ENCODE data around the gene CD302. TPM values are rescaled to one million over a fixed set of nuclear protein-coding genes. Genes with fewer than 3 reads are reported as not detected.

The CD302 gene
- total and polyA plus RNA-seq, 2 of the 4 experiments (the other 2 are of a cell fraction): 3.8 to 4.0 TPM

GRCh38 chr2:159762075-159762474, 35.9 kb downstream of the CD302 start:
- Histone ChIP-seq H4K20me1 (ENCODE audit: insufficient read depth, low read length) (peaks cover 22% of the 10 kb centered on the region), H3K56ac (ENCODE audit: extremely low read depth, insufficient read depth, low read length) (no peak overlapping the region), H2AK9ac (replicated peaks; ENCODE audit: low read depth, low read length, poor library complexity) (no peak overlapping the region), H3K4ac (ENCODE audit: low read depth, low read length) (no peak overlapping the region), H3K23ac (ENCODE audit: low read depth, low read length) (0 out of 2 replicates have a peak overlapping the region, but pooled peaks have one; percentile 54), H3K4me1 (ENCODE audit: control insufficient read depth, insufficient read depth, low read length) (peaks cover 3% of the 10 kb centered on the region), H3K27me3 (ENCODE audit: control insufficient read depth, insufficient read depth, low read length) (no peaks in the 10 kb centered on the region), H2AK5ac (ENCODE audit: low read depth, low read length) (no peak overlapping the region), H4K8ac (ENCODE audit: low read depth in 2 of 2, low read length in 2 of 2) (no peak overlapping the region), H3K36me3 (ENCODE audit: control insufficient read depth, insufficient read depth, low read length) (peaks cover 30% of the 10 kb centered on the region), H4K5ac (ENCODE audit: low read depth, low read length) (no peak overlapping the region), H2BK20ac (ENCODE audit: low read depth, low read length) (no peak overlapping the region), H3K4me2 (ENCODE audit: low read depth, low read length) (no peak overlapping the region), H3K9me1 (ENCODE audit: insufficient read depth, low read length) (0 out of 2 replicates have a peak, but pooled peaks cover 3% of the 10 kb centered on the region), H3K4me3 (ENCODE audit: insufficient read depth, low read depth, low read length) (no peak overlapping the region), H2AFZ (replicated peaks; ENCODE audit: low read length, poor library complexity) (no peak overlapping the region), H3K18ac (ENCODE audit: low read depth, low read length) (no peak overlapping the region), H2BK120ac (ENCODE audit: low read depth, low read length) (no peak overlapping the region), H2BK15ac (ENCODE audit: low read depth, low read length) (no peak overlapping the region), H3K9me3 (ENCODE audit: control insufficient read depth, insufficient read depth, low read length) (no peaks in the 10 kb centered on the region), H3K14ac (replicated peaks; ENCODE audit: low read depth, low read length) (no peak overlapping the region), H3K9ac (ENCODE audit: low read depth, low read length) (no peak overlapping the region), H3K79me1 (ENCODE audit: low read depth in 1 of 2, low read length in 2 of 2) (peaks cover 26 to 55% of the 10 kb centered on the region in 2 experiments), H2BK5ac (ENCODE audit: low read depth, low read length, poor library complexity, severe bottlenecking) (no peak overlapping the region), H4K91ac (ENCODE audit: insufficient read depth, low read depth, low read length) (no peak overlapping the region), H3K27ac (ENCODE audit: insufficient read depth, low read length) (no peak overlapping the region)
- dilution Hi-C loops (cut with HindIII; ENCODE audit: low sequenced_read_pairs, unreplicated experiment) (no loop called here), intact Hi-C loops (cut with micrococcal nuclease) (no loop called here), in situ Hi-C loops (cut with MboI; ENCODE audit: low sequenced_read_pairs) (no loop called here)
- TF ChIP-seq, protein P1, sequence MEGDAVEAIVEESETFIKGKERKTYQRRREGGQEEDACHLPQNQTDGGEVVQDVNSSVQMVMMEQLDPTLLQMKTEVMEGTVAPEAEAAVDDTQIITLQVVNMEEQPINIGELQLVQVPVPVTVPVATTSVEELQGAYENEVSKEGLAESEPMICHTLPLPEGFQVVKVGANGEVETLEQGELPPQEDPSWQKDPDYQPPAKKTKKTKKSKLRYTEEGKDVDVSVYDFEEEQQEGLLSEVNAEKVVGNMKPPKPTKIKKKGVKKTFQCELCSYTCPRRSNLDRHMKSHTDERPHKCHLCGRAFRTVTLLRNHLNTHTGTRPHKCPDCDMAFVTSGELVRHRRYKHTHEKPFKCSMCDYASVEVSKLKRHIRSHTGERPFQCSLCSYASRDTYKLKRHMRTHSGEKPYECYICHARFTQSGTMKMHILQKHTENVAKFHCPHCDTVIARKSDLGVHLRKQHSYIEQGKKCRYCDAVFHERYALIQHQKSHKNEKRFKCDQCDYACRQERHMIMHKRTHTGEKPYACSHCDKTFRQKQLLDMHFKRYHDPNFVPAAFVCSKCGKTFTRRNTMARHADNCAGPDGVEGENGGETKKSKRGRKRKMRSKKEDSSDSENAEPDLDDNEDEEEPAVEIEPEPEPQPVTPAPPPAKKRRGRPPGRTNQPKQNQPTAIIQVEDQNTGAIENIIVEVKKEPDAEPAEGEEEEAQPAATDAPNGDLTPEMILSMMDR (conservative IDR thresholded peaks at IDR 0.05; ENCODE audit: low read depth, low read length): no peak
- TF ChIP-seq BHLHE40 (IDR thresholded peaks at IDR 0.05; ENCODE audit: low read depth, low read length): no peak
- ATAC-seq (ENCODE audit: low read depth) (no peak), DNase-seq (no peak)
- no TSS peak for BruUV-seq (replicated peaks)
- WGBS, 2 experiments (ENCODE audit: extremely low coverage in 2 of 2, insufficient read length in 1 of 2): no CpG with 5 or more reads among the region's 1 CpG
- POLR2A ChIA-PET (ENCODE audit: unreplicated experiment): no interaction called here
- CTCF ChIA-PET: interaction anchor here (1.4 kb wide), 1 partner anchor 9 kb away, joined by 5 read pairs; no protein-coding TSS in a partner anchor
